Measurements from ENCODE around the gene NHSL1.

DNA sequence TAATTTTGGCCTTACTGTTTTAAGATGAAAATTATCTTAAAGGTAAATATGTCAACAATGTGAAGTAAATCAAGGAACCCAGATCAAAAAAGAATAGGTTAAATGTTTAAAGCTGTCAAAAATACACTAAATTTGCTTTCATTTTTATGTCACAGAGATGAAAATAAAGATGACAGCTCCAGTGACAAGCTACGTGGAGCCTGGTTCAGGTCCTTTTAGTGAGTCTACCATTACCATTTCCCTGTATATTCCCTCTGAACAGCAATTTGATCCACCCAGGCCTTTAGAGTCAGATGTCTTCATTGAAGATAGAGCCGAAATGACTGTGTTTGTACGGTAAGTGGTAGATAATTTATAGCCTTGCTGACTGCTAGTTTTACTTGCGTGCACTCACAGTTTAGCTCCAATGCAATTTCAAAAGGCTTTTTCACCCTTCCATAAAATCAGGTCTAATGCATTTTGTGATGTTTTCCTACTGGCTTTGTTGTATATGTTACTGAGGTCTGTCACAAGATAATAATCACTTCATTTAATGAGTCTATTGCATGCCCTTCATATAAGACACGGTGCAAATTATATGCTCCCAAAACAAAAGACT, 93.4 kb downstream of the NHSL1 start:
- TF ChIP-seq EZH2phosphoT487 (IDR thresholded peaks at IDR 0.05; ENCODE audit: borderline replicate concordance, low read depth, low read length) = no peak
- TF ChIP-seq, protein P1, sequence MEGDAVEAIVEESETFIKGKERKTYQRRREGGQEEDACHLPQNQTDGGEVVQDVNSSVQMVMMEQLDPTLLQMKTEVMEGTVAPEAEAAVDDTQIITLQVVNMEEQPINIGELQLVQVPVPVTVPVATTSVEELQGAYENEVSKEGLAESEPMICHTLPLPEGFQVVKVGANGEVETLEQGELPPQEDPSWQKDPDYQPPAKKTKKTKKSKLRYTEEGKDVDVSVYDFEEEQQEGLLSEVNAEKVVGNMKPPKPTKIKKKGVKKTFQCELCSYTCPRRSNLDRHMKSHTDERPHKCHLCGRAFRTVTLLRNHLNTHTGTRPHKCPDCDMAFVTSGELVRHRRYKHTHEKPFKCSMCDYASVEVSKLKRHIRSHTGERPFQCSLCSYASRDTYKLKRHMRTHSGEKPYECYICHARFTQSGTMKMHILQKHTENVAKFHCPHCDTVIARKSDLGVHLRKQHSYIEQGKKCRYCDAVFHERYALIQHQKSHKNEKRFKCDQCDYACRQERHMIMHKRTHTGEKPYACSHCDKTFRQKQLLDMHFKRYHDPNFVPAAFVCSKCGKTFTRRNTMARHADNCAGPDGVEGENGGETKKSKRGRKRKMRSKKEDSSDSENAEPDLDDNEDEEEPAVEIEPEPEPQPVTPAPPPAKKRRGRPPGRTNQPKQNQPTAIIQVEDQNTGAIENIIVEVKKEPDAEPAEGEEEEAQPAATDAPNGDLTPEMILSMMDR (conservative IDR thresholded peaks at IDR 0.05; ENCODE audit: low read length) = no peak
